ENCODE data around the gene HNRNPC.

DNA sequence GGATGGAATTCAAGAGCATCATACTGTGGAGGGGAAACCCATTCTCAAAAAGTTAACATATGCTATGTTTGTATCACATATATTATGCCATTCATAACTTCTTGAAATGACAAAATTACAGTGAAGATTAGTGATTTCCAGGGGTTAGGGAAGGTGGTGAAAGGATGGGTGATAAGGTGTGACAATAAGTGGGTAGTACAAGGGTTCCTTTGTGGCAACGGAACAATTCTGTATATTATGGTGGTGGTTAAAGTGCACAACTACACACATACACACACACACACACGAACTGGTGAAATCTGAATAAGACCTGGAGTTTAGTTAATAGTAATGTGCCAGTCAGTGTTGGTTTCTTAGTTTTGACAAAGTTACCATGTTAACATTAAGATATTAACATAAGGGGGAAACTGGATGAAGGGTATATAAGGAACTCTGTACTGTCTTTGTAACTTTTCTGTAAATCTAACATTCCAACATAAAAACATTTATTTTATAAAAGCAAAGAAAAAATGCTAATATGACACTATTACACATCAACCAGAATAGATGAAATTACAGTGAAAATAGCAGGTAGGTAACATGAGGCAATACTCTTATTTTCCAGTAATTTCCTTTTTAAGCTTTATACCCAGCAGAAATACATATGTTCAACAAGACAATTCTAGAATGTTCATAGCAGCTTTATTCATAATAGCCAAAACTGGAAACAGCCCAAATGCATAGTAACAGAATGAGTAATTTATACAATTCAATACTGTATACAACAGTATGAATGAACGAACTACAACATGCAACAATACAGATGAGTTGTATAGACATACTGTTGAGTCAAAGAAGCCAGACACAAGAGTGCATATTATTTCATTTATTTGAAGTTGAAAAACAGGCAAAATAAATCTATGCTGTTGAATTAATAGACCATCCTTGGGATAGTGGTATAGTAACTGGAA, 69.4 kb downstream of the HNRNPC start:
- TF ChIP-seq POLR2AphosphoS2 (conservative IDR thresholded peaks at IDR 0.05; ENCODE audit: low read length): peak; percentile 41; the same call in 1 of the 2 replicates
- TF ChIP-seq JUNB (IDR thresholded peaks at IDR 0.05): no peak
- TF ChIP-seq, protein P1, sequence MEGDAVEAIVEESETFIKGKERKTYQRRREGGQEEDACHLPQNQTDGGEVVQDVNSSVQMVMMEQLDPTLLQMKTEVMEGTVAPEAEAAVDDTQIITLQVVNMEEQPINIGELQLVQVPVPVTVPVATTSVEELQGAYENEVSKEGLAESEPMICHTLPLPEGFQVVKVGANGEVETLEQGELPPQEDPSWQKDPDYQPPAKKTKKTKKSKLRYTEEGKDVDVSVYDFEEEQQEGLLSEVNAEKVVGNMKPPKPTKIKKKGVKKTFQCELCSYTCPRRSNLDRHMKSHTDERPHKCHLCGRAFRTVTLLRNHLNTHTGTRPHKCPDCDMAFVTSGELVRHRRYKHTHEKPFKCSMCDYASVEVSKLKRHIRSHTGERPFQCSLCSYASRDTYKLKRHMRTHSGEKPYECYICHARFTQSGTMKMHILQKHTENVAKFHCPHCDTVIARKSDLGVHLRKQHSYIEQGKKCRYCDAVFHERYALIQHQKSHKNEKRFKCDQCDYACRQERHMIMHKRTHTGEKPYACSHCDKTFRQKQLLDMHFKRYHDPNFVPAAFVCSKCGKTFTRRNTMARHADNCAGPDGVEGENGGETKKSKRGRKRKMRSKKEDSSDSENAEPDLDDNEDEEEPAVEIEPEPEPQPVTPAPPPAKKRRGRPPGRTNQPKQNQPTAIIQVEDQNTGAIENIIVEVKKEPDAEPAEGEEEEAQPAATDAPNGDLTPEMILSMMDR (IDR thresholded peaks at IDR 0.05): no peak
- no peak for TF ChIP-seq HDAC2 (IDR thresholded peaks at IDR 0.05)
- TF ChIP-seq SREBF2 (IDR thresholded peaks at IDR 0.05): no peak
- TF ChIP-seq NR3C1 (IDR thresholded peaks at IDR 0.05): no peak
- no peak for TF ChIP-seq JUN (IDR thresholded peaks at IDR 0.05)
- TF ChIP-seq MYC (IDR thresholded peaks at IDR 0.05; ENCODE audit: borderline replicate concordance, low read length): no peak
